WERI-Rb-1 (cell line): ENCODE results near the gene LAMA5.

Experiments
- DNase-seq: peaks from one replicate; pipeline ENCODE4 v3.0.0-alpha.2; 2020
- H3K27ac ChIP-seq: fragments of 250-450 bp; sonication (Bioruptor Pico); 2 replicates; pipeline ENCODE4 v1.5.1; 2020; ENCODE audit warnings: mild to moderate bottlenecking, moderate library complexity
- H3K27me3 ChIP-seq: fragments of 250-450 bp; sonication (Bioruptor Pico); 2 replicates; pipeline ENCODE4 v1.5.1; 2021; ENCODE audit warnings: mild to moderate bottlenecking, low read depth, moderate library complexity; ENCODE audit not compliant: insufficient read depth, severe bottlenecking
- H3K36me3 ChIP-seq: fragments of 250-450 bp; sonication (Bioruptor Pico); 2 replicates; pipeline ENCODE4 v1.5.1; 2020; ENCODE audit warnings: mild to moderate bottlenecking, moderate library complexity
- H3K4me3 ChIP-seq: 2 replicates; pipeline ENCODE4 v1.5.1; 2011; ENCODE audit warnings: low read depth, mild to moderate bottlenecking, control low read depth, low read length
- H3K9me3 ChIP-seq: fragments of 250-450 bp; sonication (Bioruptor Pico); 2 replicates; pipeline ENCODE4 v1.5.1; 2021; ENCODE audit warnings: mild to moderate bottlenecking, moderate library complexity; ENCODE audit not compliant: severe bottlenecking
- CTCF ChIP-seq: IDR thresholded peaks from 2 replicates; pipeline ENCODE4 v1.5.1; 2011; ENCODE audit warnings: low read depth, mild to moderate bottlenecking, control low read depth, inconsistent platforms, low read length

The LAMA5 gene

GRCh38 chr20:62364911-62365736 lies 2.0 kb downstream of the LAMA5 start:
- H3K9me3 ChIP-seq, result no peaks in the 10 kb centered on the region
- no peaks in the 10 kb centered on the region for H3K27me3 ChIP-seq
- H3K27ac ChIP-seq, result peak overlapping the region; percentile 93
- DNase-seq, result peak; percentile 26
- H3K36me3 ChIP-seq, result peaks cover 27% of the 10 kb centered on the region
- no peak for TF ChIP-seq CTCF
- peak overlapping the region; percentile 83; the same call in 1 of the 2 replicates for H3K4me3 ChIP-seq

GRCh38 chr20:62363920-62364851 lies 2.9 kb downstream of the LAMA5 start:
- H3K9me3 ChIP-seq, result no peaks in the 10 kb centered on the region
- TF ChIP-seq CTCF, result peak; percentile 44
- H3K27ac ChIP-seq, result peak overlapping the region; percentile 93
- peaks cover 29% of the 10 kb centered on the region for H3K36me3 ChIP-seq
- no peak overlapping the region for H3K4me3 ChIP-seq
- H3K27me3 ChIP-seq, result no peaks in the 10 kb centered on the region
- DNase-seq, result peak; percentile 48

GRCh38 chr20:62362991-62363919 lies 3.9 kb downstream of the LAMA5 start:
- peaks cover 34% of the 10 kb centered on the region for H3K36me3 ChIP-seq
- peak; percentile 29; the same call in 1 of the 2 replicates for TF ChIP-seq CTCF
- peak; percentile 82 for DNase-seq
- no peaks in the 10 kb centered on the region for H3K27me3 ChIP-seq
- H3K4me3 ChIP-seq, result no peak overlapping the region
- no peaks in the 10 kb centered on the region for H3K9me3 ChIP-seq
- H3K27ac ChIP-seq, result peak overlapping the region; percentile 93

GRCh38 chr20:62362590-62362940 lies 4.5 kb downstream of the LAMA5 start:
- TF ChIP-seq CTCF, result no peak
- Histone ChIP-seq H3K9me3 (no peaks in the 10 kb centered on the region), H3K4me3 (no peak overlapping the region), H3K36me3 (peaks cover 38% of the 10 kb centered on the region), H3K27me3 (no peaks in the 10 kb centered on the region), H3K27ac (peak overlapping the region; percentile 93)
- peak; percentile 9 for DNase-seq

- peaks cover 38% of the 10 kb centered on the region for H3K36me3 ChIP-seq
- no peak for DNase-seq
Measured at GRCh38 chr20:62361799-62362589, 5.1 kb downstream of the LAMA5 start.

More at GRCh38 chr20:62361799-62362589, 5.1 kb downstream of the LAMA5 start:
- no peak overlapping the region for H3K4me3 ChIP-seq
- H3K27ac ChIP-seq, result peak overlapping the region; percentile 93
- H3K9me3 ChIP-seq, result no peaks in the 10 kb centered on the region
- TF ChIP-seq CTCF, result no peak
- no peaks in the 10 kb centered on the region for H3K27me3 ChIP-seq
